GM10248 (cell line): ENCODE measurements around the gene C11orf24.

Source experiments
- CTCF ChIA-PET: fragments of 300-600 bp; sonication (Branson Sonifier 250); formaldehyde crosslinking; extraction: SDS; loops from one replicate; lab custom pipeline; 2021; ENCODE audit warnings: antibody characterized with exemption; lab: Yijun Ruan, JAX
- POLR2A ChIA-PET: fragments of 350-650 bp; sonication (Branson Sonifier 250); formaldehyde crosslinking; extraction: SDS; loops from one replicate; lab custom pipeline; 2020; ENCODE audit warnings: antibody characterized with exemption; lab: Yijun Ruan, JAX
- DNase-seq: peaks from one replicate; pipeline ENCODE4 v3.0.0; 2012; ENCODE audit errors: extremely low spot score
- TF ChIP-seq, protein P1 (sequence below): IDR thresholded peaks from 2 replicates; pipeline ENCODE4 v1.5.1; 2012; ENCODE audit warnings: mild to moderate bottlenecking, low read depth; ENCODE audit errors: extremely low read depth, missing control alignments, control extremely low read depth

The C11orf24 gene

DNA sequence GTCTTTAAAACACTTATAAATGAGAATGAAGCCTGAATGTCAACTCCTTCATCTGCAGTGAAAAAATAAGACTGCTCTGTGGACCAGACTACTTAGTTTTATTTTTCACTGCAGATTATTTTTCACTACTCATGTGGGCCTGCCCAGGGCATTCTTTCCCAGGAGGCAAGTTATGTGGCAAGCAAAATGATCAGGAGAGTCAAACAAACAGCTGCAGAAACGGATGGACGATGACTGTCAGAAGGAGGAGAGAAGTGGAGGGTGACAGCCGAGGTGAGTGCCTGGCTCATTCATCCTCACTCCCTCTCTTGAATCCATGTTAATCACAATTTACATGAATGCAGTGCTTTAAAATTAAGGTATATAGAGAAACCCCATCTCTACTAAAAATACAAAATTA is 34.9 kb upstream of the C11orf24 start:
- no peak for DNase-seq
- ChIA-PET POLR2A (no interaction called here), CTCF (interaction anchor here (1.2 to 1.3 kb wide), 3 partner anchors 8 to 49 kb away, joined by 4 to 10 read pairs (median 7); no protein-coding TSS in a partner anchor)
- TF ChIP-seq, protein P1, sequence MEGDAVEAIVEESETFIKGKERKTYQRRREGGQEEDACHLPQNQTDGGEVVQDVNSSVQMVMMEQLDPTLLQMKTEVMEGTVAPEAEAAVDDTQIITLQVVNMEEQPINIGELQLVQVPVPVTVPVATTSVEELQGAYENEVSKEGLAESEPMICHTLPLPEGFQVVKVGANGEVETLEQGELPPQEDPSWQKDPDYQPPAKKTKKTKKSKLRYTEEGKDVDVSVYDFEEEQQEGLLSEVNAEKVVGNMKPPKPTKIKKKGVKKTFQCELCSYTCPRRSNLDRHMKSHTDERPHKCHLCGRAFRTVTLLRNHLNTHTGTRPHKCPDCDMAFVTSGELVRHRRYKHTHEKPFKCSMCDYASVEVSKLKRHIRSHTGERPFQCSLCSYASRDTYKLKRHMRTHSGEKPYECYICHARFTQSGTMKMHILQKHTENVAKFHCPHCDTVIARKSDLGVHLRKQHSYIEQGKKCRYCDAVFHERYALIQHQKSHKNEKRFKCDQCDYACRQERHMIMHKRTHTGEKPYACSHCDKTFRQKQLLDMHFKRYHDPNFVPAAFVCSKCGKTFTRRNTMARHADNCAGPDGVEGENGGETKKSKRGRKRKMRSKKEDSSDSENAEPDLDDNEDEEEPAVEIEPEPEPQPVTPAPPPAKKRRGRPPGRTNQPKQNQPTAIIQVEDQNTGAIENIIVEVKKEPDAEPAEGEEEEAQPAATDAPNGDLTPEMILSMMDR = no peak

DNA sequence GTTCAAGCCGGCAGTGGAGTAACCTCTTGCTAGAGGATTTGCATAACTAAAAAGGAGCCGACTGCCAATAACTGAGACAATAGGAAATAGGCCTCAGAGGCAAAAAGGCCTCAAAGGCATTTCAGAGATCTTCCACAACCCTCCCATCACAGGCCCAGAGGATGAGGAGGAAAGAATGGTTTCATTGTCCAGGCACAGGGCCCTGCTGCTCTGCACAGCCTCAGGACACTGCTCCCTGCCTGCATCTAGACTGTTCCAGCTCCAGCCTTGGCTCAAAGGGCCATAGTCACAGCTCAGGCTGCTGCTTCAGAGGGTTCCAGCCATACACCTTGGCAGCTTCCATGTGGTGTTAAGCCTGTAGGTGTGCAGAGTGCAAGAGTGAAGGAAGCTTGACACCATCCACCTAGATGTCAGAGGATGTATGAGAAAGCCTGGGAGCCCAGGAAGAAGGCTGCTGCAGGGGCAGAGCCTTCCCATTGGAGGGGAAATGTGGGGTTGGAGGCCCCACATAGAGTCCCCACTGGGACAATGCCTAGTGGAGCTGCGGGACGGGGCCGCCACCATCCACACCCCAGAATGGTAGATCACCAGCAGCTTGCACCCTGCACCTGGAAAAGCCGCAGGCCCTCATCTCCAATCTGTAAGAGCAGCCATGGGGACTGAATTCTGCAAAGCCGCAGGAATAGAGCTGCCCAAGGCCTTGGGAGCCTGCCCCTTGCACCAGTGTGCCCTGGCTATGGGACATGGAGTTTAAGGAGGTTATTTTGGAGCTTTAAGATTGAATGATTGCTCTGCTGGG is 32.4 kb upstream of the C11orf24 start:
- CTCF ChIA-PET = interaction anchor here (1.2 to 4.3 kb wide), 5 partner anchors 21 to 95 kb away, joined by 3 to 26 read pairs (median 4); no protein-coding TSS in a partner anchor
- no peak for DNase-seq
- TF ChIP-seq, protein P1 = no peak
- POLR2A ChIA-PET = no interaction called here

DNA sequence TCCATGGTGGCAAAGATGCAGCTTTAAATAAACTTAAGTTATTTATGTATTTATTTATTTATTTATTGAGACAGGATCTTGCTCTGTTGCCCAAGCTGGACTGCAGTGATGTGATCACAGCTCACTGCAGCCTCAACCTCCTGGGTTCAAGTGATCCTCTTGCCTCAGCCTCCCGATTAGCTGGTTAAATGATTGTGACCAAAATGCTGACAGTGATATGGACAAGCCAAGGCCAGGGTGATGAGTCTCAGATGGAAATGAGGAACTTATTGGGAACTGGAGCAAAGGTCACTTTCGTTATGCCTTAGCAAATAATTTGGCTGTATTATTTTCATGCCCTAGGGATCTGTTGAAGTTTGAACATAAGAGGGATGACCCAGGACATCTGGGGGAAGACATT is 31.3 kb upstream of the C11orf24 start:
- CTCF ChIA-PET = interaction anchor here (1.2 to 4.3 kb wide), 7 partner anchors 17 to 105 kb away, joined by 3 to 26 read pairs (median 3); no protein-coding TSS in a partner anchor

DNA sequence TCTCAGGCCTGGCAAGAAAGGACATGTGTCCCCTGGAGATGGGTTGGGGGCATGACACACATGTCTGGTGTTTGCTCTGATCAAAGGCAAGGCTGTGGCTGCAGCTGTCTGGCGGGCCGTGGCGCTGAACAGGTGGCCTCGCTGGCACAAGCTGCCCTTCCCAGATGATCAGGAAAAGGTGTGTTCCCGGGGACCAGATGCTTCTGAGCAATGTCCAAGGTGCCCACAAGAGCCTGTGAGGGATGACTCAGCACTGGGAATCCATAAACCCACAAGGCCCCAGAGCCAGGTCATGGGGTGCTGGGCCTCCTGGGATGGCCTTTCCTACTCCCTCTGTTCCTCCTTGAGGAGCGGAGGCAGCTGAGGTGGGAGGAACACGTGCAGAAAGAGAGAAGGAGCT is 30.9 kb upstream of the C11orf24 start:
- POLR2A ChIA-PET = no interaction called here
- DNase-seq = no peak
- CTCF ChIA-PET = interaction anchor here (1.2 to 4.3 kb wide), 6 partner anchors 17 to 104 kb away, joined by 3 to 26 read pairs (median 3); no protein-coding TSS in a partner anchor
- TF ChIP-seq, protein P1 = no peak

More for the DNA sequence above, 31.3 kb upstream of the C11orf24 start:
- DNase-seq = no peak
- POLR2A ChIA-PET = no interaction called here
- TF ChIP-seq, protein P1 = no peak

DNA sequence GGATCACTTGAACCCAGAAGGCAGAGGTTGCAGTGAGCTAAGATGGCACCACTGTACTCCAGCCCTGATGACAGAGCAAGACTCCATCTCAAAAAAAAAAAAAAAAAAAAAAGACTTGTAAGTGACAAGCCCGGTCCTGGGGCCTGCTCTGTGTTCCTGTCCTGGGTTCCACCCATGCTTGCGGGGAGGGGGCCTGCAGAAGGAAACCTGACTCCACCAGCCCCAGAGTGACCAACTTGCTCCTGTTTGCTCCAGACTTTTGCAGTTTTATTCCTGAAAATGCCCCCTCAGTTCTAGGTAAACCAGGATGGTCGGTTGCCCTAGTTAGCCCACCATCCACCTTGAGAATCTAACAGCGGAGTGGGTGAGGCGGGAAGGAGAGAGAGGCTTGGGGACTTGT is 30.5 kb upstream of the C11orf24 start:
- POLR2A ChIA-PET = no interaction called here
- CTCF ChIA-PET = interaction anchor here (1.2 to 4.3 kb wide), 4 partner anchors 18 to 104 kb away, joined by 3 to 26 read pairs (median 4); no protein-coding TSS in a partner anchor

More for the DNA sequence above, 30.5 kb upstream of the C11orf24 start:
- no peak for DNase-seq
- TF ChIP-seq, protein P1 = no peak
